ENCODE measurements around the gene TMEM244.

GRCh38 chr6:129853996-129854711, 7.0 kb downstream of the TMEM244 start:
- TF ChIP-seq POLR2A (IDR thresholded peaks at IDR 0.05) (no peak), CTCF (IDR thresholded peaks at IDR 0.05 in 8 of 11, conservative IDR thresholded peaks at IDR 0.05 in 3 of 11) (no peak)
